Measurements from ENCODE around the gene ARHGAP6.

ARHGAP6 gene

GRCh38 chrX:11164433-11164832, 501.3 kb downstream of the ARHGAP6 start:
- H3K4me3 ChIP-seq (ENCODE audit: low read depth, low read length): no peak overlapping the region
- no peak for TF ChIP-seq CTCF (IDR thresholded peaks at IDR 0.05; ENCODE audit: borderline replicate concordance, insufficient read depth, low read depth, low read length)

GRCh38 chrX:11159149-11159548, 506.6 kb downstream of the ARHGAP6 start:
- TF ChIP-seq CTCF (IDR thresholded peaks at IDR 0.05; ENCODE audit: borderline replicate concordance, insufficient read depth, low read depth, low read length): no peak
- H3K4me3 ChIP-seq (ENCODE audit: low read depth, low read length): no peak overlapping the region

GRCh38 chrX:11151799-11152559, 513.7 kb downstream of the ARHGAP6 start:
- H3K4me3 ChIP-seq (ENCODE audit: low read depth, low read length): no peak overlapping the region
- TF ChIP-seq CTCF (IDR thresholded peaks at IDR 0.05; ENCODE audit: borderline replicate concordance, insufficient read depth, low read depth, low read length): no peak

GRCh38 chrX:11148401-11148800, 517.3 kb downstream of the ARHGAP6 start:
- no peak for TF ChIP-seq CTCF (IDR thresholded peaks at IDR 0.05; ENCODE audit: borderline replicate concordance, insufficient read depth, low read depth, low read length)
- no peak overlapping the region for H3K4me3 ChIP-seq (ENCODE audit: low read depth, low read length)

GRCh38 chrX:11146411-11146810, 519.3 kb downstream of the ARHGAP6 start:
- no peak overlapping the region for H3K4me3 ChIP-seq (ENCODE audit: low read depth, low read length)
- TF ChIP-seq CTCF (IDR thresholded peaks at IDR 0.05; ENCODE audit: borderline replicate concordance, insufficient read depth, low read depth, low read length): no peak

- peak; percentile 58; the same call in 1 of the 2 replicates for TF ChIP-seq CTCF (IDR thresholded peaks at IDR 0.05; ENCODE audit: borderline replicate concordance, insufficient read depth, low read depth, low read length)
- no peak overlapping the region for H3K4me3 ChIP-seq (ENCODE audit: low read depth, low read length)
Observed at GRCh38 chrX:11143931-11144678, 521.6 kb downstream of the ARHGAP6 start.

Data from GM12875 (cell line).